HepG2 (cell line): ENCODE data around the gene BPIFB6. TPM values are rescaled to one million over a fixed set of nuclear protein-coding genes. Genes with fewer than 3 reads are reported as not detected.

ENCODE experiments used
- ZNF263 ChIP-seq: sonication (generic); formaldehyde crosslinking; IDR thresholded peaks from 2 replicates; pipeline ENCODE4 v1.4.0; 2020; ENCODE audit warnings: missing genetic modification reagents
- polyA plus RNA-seq, 8 experiments: library from polyadenylated mRNA; depleted of rRNA in 3 of 8; stranded (reverse) in 7 of 8; unstranded in 1 of 8; fragments of >200 nt; fragmentation: Illumina TruSeq in 4 of 8; extraction: Trizol in 4 of 8; gene quantifications; 2 replicates each; pipeline versions ENCODE4 v1.2.1 to v1.2.3, GENCODE V29; 2011 to 2016; ENCODE audit warnings: low read depth in 4 of 8, missing spikeins in 1 of 8, mixed read lengths in 1 of 8; ENCODE audit not compliant: insufficient read depth in 1 of 8
- total RNA-seq, 5 experiments: library from RNA; depleted of rRNA; stranded (reverse); fragments of >200 nt; fragmentation: Illumina TruSeq; extraction: Trizol; gene quantifications; 2 replicates each; pipeline ENCODE4 v1.2.3, GENCODE V29; 2016; ENCODE audit warnings: low read depth in 1 of 5
- TF ChIP-seq, protein P1 (sequence below): sonication (generic); formaldehyde crosslinking; IDR thresholded peaks from one replicate; pipeline ENCODE4 v1.5.1; 2020; ENCODE audit warnings: mild to moderate bottlenecking, missing genetic modification reagents; ENCODE audit errors: not compliant biosample characterization

Gene BPIFB6
- total and polyA plus RNA-seq, 2 of the 13 experiments (the other 11 are each of a cell fraction or from before 2014, with no cell fraction given) = 0.13 to 1.7 TPM

DNA sequence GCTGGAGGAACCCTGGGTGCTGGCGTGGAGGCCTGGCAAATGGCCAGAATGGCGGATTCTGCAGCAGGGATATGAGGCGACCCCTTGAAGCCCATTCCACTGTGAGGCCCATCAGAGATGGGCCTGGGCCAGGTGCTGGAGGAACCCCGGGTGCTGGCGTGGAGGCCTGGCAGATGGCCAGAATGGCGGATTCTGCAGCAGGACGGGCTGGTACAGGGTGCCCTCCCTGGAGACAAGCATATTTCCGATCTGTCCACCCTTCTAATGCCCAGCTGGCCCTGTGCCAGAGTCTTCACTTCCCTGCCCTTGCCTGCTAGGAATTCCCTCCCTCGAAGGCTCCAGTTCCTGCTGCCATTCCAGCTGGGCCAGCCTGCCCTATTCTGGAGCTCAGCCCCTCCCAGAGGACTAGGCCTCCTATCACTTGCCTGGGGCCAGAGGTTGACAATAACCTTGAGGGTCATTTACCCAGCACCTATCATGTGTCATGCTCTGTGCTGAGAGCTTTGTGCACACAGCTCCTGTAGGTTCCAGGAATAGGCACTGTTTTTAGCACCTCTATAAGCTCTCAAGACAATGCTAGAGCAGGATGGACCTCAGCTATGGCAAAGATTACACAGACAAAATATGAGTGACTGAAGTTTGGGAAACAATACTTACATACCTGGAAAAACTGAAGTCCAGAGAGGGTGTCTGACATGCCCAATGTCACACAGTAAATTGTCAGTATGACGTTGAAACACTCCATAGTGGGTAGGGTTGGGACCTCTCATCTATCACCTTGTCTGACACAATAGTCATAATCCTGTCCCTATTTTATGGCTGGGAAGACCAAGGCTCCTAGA, 48.6 kb upstream of the BPIFB6 start (continued):
- TF ChIP-seq, protein P1, sequence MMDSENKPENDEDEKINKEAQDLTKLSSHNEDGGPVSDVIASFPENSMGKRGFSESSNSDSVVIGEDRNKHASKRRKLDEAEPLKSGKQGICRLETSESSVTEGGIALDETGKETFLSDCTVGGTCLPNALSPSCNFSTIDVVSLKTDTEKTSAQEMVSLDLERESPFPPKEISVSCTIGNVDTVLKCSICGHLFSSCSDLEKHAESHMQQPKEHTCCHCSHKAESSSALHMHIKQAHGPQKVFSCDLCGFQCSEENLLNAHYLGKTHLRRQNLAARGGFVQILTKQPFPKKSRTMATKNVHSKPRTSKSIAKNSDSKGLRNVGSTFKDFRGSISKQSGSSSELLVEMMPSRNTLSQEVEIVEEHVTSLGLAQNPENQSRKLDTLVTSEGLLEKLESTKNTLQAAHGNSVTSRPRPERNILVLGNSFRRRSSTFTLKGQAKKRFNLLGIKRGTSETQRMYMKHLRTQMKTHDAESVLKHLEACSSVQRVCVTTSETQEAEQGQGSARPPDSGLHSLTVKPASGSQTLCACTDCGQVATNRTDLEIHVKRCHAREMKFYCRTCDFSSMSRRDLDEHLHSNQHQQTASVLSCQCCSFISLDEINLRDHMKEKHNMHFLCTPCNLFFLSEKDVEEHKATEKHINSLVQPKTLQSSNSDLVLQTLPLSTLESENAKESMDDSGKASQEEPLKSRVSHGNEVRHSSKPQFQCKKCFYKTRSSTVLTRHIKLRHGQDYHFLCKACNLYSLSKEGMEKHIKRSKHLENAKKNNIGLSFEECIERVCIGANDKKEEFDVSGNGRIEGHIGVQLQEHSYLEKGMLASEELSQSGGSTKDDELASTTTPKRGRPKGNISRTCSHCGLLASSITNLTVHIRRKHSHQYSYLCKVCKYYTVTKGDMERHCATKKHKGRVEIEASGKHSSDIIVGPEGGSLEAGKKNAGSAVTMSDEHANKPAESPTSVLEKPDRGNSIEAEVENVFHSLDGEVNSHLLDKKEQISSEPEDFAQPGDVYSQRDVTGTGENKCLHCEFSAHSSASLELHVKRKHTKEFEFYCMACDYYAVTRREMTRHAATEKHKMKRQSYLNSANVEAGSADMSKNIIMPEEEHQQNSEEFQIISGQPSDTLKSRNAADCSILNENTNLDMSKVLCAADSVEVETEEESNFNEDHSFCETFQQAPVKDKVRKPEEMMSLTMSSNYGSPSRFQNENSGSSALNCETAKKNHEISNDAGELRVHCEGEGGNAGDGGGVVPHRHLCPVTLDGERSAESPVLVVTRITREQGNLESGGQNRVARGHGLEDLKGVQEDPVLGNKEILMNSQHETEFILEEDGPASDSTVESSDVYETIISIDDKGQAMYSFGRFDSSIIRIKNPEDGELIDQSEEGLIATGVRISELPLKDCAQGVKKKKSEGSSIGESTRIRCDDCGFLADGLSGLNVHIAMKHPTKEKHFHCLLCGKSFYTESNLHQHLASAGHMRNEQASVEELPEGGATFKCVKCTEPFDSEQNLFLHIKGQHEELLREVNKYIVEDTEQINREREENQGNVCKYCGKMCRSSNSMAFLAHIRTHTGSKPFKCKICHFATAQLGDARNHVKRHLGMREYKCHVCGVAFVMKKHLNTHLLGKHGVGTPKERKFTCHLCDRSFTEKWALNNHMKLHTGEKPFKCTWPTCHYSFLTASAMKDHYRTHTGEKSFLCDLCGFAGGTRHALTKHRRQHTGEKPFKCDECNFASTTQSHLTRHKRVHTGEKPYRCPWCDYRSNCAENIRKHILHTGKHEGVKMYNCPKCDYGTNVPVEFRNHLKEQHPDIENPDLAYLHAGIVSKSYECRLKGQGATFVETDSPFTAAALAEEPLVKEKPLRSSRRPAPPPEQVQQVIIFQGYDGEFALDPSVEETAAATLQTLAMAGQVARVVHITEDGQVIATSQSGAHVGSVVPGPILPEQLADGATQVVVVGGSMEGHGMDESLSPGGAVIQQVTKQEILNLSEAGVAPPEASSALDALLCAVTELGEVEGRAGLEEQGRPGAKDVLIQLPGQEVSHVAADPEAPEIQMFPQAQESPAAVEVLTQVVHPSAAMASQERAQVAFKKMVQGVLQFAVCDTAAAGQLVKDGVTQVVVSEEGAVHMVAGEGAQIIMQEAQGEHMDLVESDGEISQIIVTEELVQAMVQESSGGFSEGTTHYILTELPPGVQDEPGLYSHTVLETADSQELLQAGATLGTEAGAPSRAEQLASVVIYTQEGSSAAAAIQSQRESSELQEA (CRISPR knock-in tag) = no peak
- 0 out of 2 replicates have a peak, but pooled peaks have one; percentile 11 for TF ChIP-seq ZNF263 (CRISPR knock-in tag)
